Testis (tissue), 3 donors: ENCODE measurements around the gene HEMK1. TPM values are rescaled to one million over a fixed set of nuclear protein-coding genes. Genes with fewer than 3 reads are reported as not detected.

ENCODE experiments used
- DNase-seq: peaks from one replicate; pipeline ENCODE4 v3.0.0-alpha.2; 2019
- H3K27ac ChIP-seq, 2 donors: fragments of 200-600 bp; sonication (generic); one replicate each; pipeline ENCODE4 v1.5.1; 2019
- H3K27me3 ChIP-seq: fragments of 200-600 bp; sonication (generic); one replicate; pipeline ENCODE4 v1.5.1; 2019
- H3K36me3 ChIP-seq: fragments of 200-600 bp; sonication (generic); one replicate; pipeline ENCODE4 v1.5.1; 2017; ENCODE audit warnings: low read depth; ENCODE audit errors: missing control alignments
- H3K4me1 ChIP-seq: fragments of 200-600 bp; sonication (generic); one replicate; pipeline ENCODE4 v1.5.1; 2019
- H3K4me3 ChIP-seq, 2 donors: fragments of 200-600 bp; sonication (generic); one replicate each; pipeline ENCODE4 v1.5.1; 2017 to 2019
- H3K9me3 ChIP-seq: fragments of 200-600 bp; sonication (generic); one replicate; pipeline ENCODE4 v1.5.1; 2017
- POLR2A ChIP-seq: fragments of 450-650 bp; IDR thresholded peaks from one replicate; pipeline ENCODE4 v1.6.1; 2017; ENCODE audit warnings: antibody characterized with exemption, mild to moderate bottlenecking, moderate library complexity
- WGBS, 2 donors: methylation state at CpG; one replicate each; pipeline ENCODE4 v1.1.5; 2018; 5-methylcytosine and 5-hydroxymethylcytosine counted together
- intact Hi-C: fragments of 100-400 bp; cut with DNase I; formaldehyde crosslinking; loops from one replicate; pipeline ENCODE4 v1.15.1; 2023; ENCODE audit warnings: low total_unique reads
- polyA plus RNA-seq: library from polyadenylated mRNA; stranded (reverse); fragments of 350-450 nt; fragmentation: Illumina TruSeq; extraction: RNeasy Lipid Tissue Mini Kit (QIAGEN cat#74804); gene quantifications from one replicate; pipeline ENCODE4 v1.2.3, GENCODE V29; 2014; ENCODE audit warnings: low read depth, low replicate concordance; ENCODE audit not compliant: insufficient read depth
- total RNA-seq, 2 donors: library from RNA; depleted of rRNA; stranded (reverse); fragments of >200 nt; gene quantifications; one replicate each; pipeline ENCODE4 v1.2.3, GENCODE V29; 2016
- TF ChIP-seq, protein P1 (sequence below), 3 experiments: fragments of 450-650 bp in 2 of 3; fragments of 200-600 bp in 1 of 3; sonication (generic) in 1 of 3; IDR thresholded peaks; one replicate each; pipeline ENCODE4 v1.5.1; 2016 to 2019; ENCODE audit warnings: antibody characterized with exemption in 3 of 3, mild to moderate bottlenecking in 2 of 3, moderate library complexity in 1 of 3

The HEMK1 gene
- total and polyA plus RNA-seq, 3 donors from 2014 or later, result 12.8 to 25.7 (median 13.1) TPM

DNA sequence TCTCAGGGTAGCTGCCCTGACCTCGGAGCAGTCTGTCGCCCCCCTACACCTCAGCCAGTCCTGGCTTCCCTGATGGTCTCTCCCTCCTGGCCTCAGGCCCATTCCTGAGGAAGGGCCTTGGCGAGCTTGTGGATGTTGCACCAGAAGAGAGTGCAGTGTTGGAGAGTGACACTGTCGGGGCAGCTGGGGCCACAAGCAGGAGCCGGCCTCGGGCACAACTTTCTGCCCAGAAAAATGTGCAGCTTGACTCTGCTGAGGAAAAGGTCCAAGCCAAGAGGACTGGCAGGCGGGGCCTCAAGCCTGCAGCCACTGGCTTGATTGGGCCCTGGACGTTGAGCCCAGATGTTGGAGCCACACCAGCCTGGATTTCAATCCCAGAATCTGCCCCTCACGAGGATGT lies 12.8 kb downstream of the HEMK1 start:
- no peak overlapping the region for H3K27ac ChIP-seq
- H3K9me3 ChIP-seq, result no peaks in the 10 kb centered on the region
- intact Hi-C loops, result no loop called here
- 68 to 69% methylated on average over 8 to 9 of the region's 9 CpGs for WGBS, 2 donors
- TF ChIP-seq POLR2A, result no peak
- TF ChIP-seq, protein P1, sequence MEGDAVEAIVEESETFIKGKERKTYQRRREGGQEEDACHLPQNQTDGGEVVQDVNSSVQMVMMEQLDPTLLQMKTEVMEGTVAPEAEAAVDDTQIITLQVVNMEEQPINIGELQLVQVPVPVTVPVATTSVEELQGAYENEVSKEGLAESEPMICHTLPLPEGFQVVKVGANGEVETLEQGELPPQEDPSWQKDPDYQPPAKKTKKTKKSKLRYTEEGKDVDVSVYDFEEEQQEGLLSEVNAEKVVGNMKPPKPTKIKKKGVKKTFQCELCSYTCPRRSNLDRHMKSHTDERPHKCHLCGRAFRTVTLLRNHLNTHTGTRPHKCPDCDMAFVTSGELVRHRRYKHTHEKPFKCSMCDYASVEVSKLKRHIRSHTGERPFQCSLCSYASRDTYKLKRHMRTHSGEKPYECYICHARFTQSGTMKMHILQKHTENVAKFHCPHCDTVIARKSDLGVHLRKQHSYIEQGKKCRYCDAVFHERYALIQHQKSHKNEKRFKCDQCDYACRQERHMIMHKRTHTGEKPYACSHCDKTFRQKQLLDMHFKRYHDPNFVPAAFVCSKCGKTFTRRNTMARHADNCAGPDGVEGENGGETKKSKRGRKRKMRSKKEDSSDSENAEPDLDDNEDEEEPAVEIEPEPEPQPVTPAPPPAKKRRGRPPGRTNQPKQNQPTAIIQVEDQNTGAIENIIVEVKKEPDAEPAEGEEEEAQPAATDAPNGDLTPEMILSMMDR (IDR thresholded peaks at IDR 0.05), result no peak
- H3K4me3 ChIP-seq, result no peak overlapping the region
- no peaks in the 10 kb centered on the region for H3K36me3 ChIP-seq
- no peaks in the 10 kb centered on the region for H3K27me3 ChIP-seq
- no peak for DNase-seq
- H3K4me1 ChIP-seq, result peaks cover 6% of the 10 kb centered on the region

DNA sequence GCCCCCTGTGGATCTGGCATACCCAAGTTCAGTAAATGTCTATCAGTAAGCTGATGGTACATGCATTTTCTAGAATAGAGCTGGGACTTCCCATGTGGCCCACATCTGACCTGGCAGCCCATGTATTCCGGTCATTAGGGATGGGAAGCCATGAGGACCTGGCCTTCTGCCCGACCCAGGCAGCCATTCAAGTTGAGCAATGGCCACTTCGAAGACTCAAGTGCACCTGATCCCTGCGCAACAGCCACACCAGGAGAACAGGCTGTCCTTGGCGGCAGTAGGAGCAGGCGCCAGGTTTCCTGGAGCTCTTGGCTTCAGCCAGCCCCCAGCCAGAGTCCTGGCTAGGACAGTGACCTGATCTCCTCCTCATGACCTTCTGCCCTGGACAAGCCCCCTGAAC lies 14.6 kb downstream of the HEMK1 start:
- peak overlapping the region; percentile 46 to 48 for H3K27ac ChIP-seq
- no peak overlapping the region for H3K4me3 ChIP-seq
- no peaks in the 10 kb centered on the region for H3K9me3 ChIP-seq
- TF ChIP-seq, protein P1 (IDR thresholded peaks at IDR 0.05), result no peak
- no peak for TF ChIP-seq POLR2A
- H3K36me3 ChIP-seq, result no peaks in the 10 kb centered on the region
- 53 to 57% methylated on average over 5 to 6 of the region's 6 CpGs for WGBS, 2 donors
- H3K4me1 ChIP-seq, result peaks cover 6% of the 10 kb centered on the region
- intact Hi-C loops, result no loop called here
- peak; percentile 83 for DNase-seq
- H3K27me3 ChIP-seq, result no peaks in the 10 kb centered on the region

DNA sequence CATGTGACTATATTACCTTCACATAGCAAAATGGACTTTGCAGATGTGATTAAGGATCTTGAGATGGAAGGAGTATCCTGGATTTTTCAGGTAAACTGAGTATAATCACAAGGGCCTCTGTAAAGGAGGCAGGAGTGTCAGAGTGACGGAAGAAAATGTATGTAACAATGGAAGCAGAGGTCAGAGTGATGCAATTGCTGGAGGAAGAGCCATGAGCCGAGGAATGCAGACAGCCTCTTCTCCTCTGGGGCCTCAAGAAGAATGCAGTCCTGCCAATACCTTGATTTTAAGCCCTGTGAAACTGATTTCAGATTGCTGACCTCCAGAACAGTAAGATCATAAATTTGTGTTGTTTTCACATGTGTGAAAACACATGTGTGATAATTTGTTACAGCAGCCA lies 15.1 kb downstream of the HEMK1 start:
- WGBS, 2 donors, result 74 to 76% methylated on average over 2 of the region's 2 CpGs

DNA sequence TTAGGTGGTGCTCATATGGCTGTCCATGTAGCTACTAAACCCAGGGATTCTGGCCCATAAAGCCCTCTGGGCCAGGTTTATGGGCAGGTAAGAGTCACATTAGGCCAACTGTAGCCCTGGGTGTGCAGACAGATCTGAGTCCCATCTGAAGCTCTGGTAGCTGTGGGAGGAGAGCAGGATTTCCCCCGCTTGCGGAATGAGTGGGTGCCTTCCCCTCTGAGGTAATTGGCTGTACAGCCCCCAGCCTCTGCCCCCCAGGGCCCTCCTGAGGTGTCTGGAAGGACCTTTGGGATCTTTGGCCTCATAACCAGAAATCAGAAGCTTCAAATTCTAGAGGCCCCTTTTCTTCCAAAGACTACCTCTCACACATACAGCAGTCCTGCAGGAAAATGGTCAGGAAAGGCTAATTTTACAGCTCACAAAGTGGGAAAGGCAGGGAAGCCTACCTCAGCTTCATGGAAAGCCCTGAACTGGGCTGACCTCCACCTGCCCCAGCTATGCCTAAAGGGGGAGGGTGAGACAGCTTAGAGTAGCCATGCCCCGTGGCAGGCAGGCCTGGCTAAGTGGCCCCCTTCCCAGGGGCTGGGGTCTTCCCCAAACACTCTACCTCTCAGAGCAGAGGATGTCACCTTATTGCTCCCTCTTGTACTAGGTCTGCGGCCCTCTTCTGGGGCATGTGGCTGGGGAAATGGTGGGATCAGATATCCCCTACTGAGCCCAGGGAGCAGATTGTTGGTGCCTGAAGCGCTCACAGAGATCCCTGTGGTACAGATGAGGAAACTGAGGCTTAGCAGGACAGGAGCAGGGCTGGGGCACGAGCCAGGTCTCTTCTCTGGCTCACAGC lies 16.8 kb downstream of the HEMK1 start:
- Histone ChIP-seq H3K4me1 (peaks cover 13% of the 10 kb centered on the region), H3K36me3 (no peaks in the 10 kb centered on the region), H3K27ac (no peak overlapping the region), H3K27me3 (no peaks in the 10 kb centered on the region), H3K4me3 (no peak overlapping the region), H3K9me3 (no peaks in the 10 kb centered on the region)
- 93 to 100% methylated on average over 3 to 6 of the region's 6 CpGs for WGBS, 2 donors
- TF ChIP-seq POLR2A, result no peak
- TF ChIP-seq, protein P1 (IDR thresholded peaks at IDR 0.05), result no peak
- no peak for DNase-seq
- intact Hi-C loops, result no loop called here

More for the DNA sequence above, 15.1 kb downstream of the HEMK1 start:
- no peaks in the 10 kb centered on the region for H3K9me3 ChIP-seq
- intact Hi-C loops, result no loop called here
- no peak for DNase-seq
- H3K27me3 ChIP-seq, result no peaks in the 10 kb centered on the region
- peak overlapping the region; percentile 46 to 48 for H3K27ac ChIP-seq
- H3K4me1 ChIP-seq, result peaks cover 6% of the 10 kb centered on the region
- TF ChIP-seq POLR2A, result no peak
- TF ChIP-seq, protein P1 (IDR thresholded peaks at IDR 0.05), result no peak
- no peak overlapping the region for H3K4me3 ChIP-seq
- H3K36me3 ChIP-seq, result no peaks in the 10 kb centered on the region

DNA sequence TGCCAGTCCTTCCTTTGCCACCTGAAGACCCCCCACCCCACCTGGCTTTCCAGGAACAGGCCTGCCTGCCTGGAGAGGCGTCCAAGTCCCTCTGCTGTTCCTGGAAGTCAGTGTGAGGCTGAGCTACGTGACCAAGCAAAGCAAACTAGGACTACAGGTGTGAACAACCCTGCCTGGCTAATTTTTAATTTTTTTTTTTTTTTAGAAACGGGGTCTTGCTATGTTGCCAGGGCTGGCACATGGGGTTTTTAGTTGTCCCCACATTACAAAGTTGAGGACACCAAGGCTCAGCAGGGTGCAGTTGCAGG lies 17.4 kb downstream of the HEMK1 start:
- WGBS, 2 donors, result 88 to 90% methylated on average over 3 of the region's 3 CpGs
- Histone ChIP-seq H3K4me1 (peaks cover 13% of the 10 kb centered on the region), H3K4me3 (no peak overlapping the region), H3K27me3 (no peaks in the 10 kb centered on the region), H3K36me3 (no peaks in the 10 kb centered on the region), H3K9me3 (no peaks in the 10 kb centered on the region), H3K27ac (no peak overlapping the region)
- no peak for TF ChIP-seq POLR2A
- TF ChIP-seq, protein P1 (IDR thresholded peaks at IDR 0.05), result no peak
- intact Hi-C loops, result no loop called here
- DNase-seq, result no peak
